Daoy (cell line): Measurements from ENCODE around the gene SPN. TPM values are rescaled to one million over a fixed set of nuclear protein-coding genes. Genes with fewer than 3 reads are reported as not detected.
"Not testable (repeated sequence)": the region's sequence is repeated elsewhere in the genome, so short reads cannot be mapped to it uniquely, and the experiment has no call there.

ENCODE experiments used
- DNase-seq: peaks from one replicate; pipeline ENCODE4 v3.0.0-alpha.2; 2015; ENCODE audit warnings: low read depth
- total RNA-seq: library from RNA; depleted of rRNA; stranded (reverse); fragments of >200 nt; shearing (Covaris generic); gene quantifications from 2 replicates; pipeline ENCODE4 v1.2.3, GENCODE V29; 2014

The SPN gene
- total RNA-seq, 1 experiment from 2014 or later = 0.40 TPM

- no peak for DNase-seq
Measured at GRCh38 chr16:29676989-29677785, 14.1 kb downstream of the SPN start.

- no peak for DNase-seq
Measured at GRCh38 chr16:29678691-29679267, 15.7 kb downstream of the SPN start, which contains the start of gene QPRT. TSS of gene QPRT (plus strand) at chr16:29679180. CDS start at chr16:29679198, 18 bp downstream.

- no peak for DNase-seq
Measured at GRCh38 chr16:29680180-29680598, 17.1 kb downstream of the SPN start.

- no peak for DNase-seq
Measured at GRCh38 chr16:29683543-29684090, 20.6 kb downstream of the SPN start.

GRCh38 chr16:29684679-29685078 is 21.6 kb downstream of the SPN start:
- DNase-seq = no peak

GRCh38 chr16:29686740-29687332 is 23.8 kb downstream of the SPN start:
- no peak for DNase-seq

- DNase-seq = no peak
Measured at GRCh38 chr16:29687755-29688154, 24.7 kb downstream of the SPN start.

- DNase-seq = no peak
Measured at GRCh38 chr16:29688172-29688571, 25.1 kb downstream of the SPN start.

- not testable (repeated sequence) for DNase-seq
Measured at GRCh38 chr16:29689490-29690351, 26.7 kb downstream of the SPN start.

- DNase-seq = not testable (repeated sequence)
Measured at GRCh38 chr16:29692606-29693005, 29.6 kb downstream of the SPN start.

GRCh38 chr16:29694384-29695195 is 31.5 kb downstream of the SPN start:
- no peak for DNase-seq

GRCh38 chr16:29695675-29696074 is 32.6 kb downstream of the SPN start:
- DNase-seq = not testable (repeated sequence)

- no peak for DNase-seq
Measured at GRCh38 chr16:29696881-29697331, 33.9 kb downstream of the SPN start.

- no peak for DNase-seq
Measured at GRCh38 chr16:29697391-29697790, 34.3 kb downstream of the SPN start.

GRCh38 chr16:29698042-29698441 is 35.0 kb downstream of the SPN start:
- DNase-seq = no peak

GRCh38 chr16:29698484-29699323 is 35.7 kb downstream of the SPN start:
- DNase-seq = no peak

GRCh38 chr16:29699324-29700219 is 36.5 kb downstream of the SPN start:
- no peak for DNase-seq

- DNase-seq = peak; percentile 86
Measured at GRCh38 chr16:29700253-29700987, 37.4 kb downstream of the SPN start.
